ENCODE measurements around the gene TIGD1.

The TIGD1 gene

DNA sequence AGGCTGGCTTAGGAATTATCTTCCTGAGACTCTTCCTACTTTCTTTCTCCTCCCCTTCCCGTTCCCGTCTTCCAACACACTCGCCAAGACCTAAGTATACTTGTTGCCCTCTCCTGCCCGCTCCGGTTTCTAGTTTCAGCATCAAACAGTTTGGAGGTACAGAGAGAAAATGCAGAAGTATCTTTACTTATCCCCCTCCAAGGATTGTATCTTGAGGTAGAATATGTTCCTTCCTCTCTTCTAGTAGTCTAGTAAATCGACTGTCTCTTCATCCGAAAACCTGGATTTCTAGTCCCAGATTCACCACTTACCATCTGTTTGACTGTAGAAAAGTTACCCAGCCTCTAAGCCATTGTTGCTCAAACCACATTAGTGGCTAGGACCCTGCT, 887 bp upstream of the TIGD1 start:
- no peak for DNase-seq (ENCODE audit: low read depth)
- H3K4me3 ChIP-seq (ENCODE audit: low read depth, low read length), result peak overlapping the region; percentile 92
- TF ChIP-seq, protein P1, sequence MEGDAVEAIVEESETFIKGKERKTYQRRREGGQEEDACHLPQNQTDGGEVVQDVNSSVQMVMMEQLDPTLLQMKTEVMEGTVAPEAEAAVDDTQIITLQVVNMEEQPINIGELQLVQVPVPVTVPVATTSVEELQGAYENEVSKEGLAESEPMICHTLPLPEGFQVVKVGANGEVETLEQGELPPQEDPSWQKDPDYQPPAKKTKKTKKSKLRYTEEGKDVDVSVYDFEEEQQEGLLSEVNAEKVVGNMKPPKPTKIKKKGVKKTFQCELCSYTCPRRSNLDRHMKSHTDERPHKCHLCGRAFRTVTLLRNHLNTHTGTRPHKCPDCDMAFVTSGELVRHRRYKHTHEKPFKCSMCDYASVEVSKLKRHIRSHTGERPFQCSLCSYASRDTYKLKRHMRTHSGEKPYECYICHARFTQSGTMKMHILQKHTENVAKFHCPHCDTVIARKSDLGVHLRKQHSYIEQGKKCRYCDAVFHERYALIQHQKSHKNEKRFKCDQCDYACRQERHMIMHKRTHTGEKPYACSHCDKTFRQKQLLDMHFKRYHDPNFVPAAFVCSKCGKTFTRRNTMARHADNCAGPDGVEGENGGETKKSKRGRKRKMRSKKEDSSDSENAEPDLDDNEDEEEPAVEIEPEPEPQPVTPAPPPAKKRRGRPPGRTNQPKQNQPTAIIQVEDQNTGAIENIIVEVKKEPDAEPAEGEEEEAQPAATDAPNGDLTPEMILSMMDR (conservative IDR thresholded peaks at IDR 0.05; ENCODE audit: low read depth, low read length), result no peak

DNA sequence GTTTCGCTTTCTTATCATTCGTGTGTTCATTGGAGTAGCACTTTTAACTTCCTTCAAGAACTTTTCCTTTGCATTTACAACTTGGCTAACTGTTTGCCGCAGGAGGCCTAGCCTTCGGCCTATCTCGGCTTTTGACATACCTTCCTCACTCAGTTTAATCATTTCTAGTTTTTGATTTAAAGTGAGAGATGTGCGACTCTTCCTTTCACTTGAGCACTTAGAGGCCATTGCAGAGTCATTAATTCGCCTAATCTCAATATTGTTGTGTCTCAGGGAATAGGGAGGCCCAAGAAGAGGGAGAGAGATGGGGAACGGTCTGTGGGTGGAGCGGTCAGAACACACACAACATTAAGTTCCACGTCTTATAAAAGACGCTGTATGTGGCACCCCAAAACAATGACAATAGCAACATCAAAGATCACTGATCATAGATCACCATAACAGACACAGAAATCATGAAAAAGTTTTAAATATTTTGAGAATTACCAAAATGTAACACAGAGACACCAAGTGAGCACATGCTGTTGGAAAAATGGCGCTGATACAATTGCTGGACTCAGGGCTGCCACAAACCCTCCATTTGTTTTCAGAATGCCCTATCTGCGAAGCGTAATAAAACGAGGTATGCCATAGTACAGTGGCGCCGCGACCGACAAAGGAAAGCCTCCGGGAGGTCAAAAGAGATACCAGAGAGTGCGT, 553 bp downstream of the TIGD1 start:
- peak overlapping the region; percentile 92 for H3K4me3 ChIP-seq (ENCODE audit: low read depth, low read length)
- TF ChIP-seq, protein P1 (conservative IDR thresholded peaks at IDR 0.05; ENCODE audit: low read depth, low read length), result no peak
- DNase-seq (ENCODE audit: low read depth), result peak; percentile 15

- no peak for DNase-seq (ENCODE audit: low read depth)
- TF ChIP-seq, protein P1 (conservative IDR thresholded peaks at IDR 0.05; ENCODE audit: low read depth, low read length), result no peak
- no peak overlapping the region for H3K4me3 ChIP-seq (ENCODE audit: low read depth, low read length)
Measured at GRCh38 chr2:232547991-232548390, 2.4 kb downstream of the TIGD1 start.

DNA sequence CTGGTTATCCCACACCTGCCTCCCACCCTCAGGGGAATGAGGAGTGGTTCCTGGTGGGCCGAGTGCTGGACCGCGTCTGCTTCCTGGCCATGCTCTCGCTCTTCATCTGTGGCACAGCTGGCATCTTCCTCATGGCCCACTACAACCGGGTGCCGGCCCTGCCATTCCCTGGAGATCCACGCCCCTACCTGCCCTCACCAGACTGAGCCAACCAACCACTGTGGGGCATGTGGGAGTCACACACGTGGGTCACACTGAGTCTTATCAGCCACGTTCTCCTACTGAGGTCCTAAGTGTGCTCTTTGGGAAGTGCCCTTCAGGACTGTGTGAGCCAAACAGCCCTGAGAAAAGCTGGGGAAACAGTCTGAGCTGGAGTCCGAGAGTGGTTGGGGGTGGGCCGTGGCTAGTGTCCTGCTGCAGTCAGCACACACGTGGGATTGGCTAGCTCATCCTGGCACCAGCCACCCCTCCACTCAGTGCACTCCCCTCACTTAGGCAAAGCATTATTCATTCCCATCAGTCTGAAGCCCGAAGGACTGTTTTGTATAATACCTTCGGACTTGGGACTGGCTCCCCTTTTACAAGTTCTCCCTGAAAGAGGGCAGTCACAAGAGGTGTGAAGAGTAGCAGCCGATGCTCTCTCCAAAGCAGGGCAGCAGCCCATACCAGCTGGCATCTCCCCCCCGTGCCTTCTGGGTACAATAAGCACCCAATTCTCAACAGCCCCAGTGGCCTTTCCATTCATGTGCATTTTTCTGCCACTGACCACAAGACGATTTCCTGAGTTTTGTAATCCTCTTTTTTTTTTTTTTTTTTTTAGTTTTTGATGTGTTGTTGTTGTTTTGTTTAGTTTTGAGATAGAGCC, 4.6 kb downstream of the TIGD1 start:
- TF ChIP-seq, protein P1 (conservative IDR thresholded peaks at IDR 0.05; ENCODE audit: low read depth, low read length), result no peak
- H3K4me3 ChIP-seq (ENCODE audit: low read depth, low read length), result no peak overlapping the region
- DNase-seq (ENCODE audit: low read depth), result no peak

DNA sequence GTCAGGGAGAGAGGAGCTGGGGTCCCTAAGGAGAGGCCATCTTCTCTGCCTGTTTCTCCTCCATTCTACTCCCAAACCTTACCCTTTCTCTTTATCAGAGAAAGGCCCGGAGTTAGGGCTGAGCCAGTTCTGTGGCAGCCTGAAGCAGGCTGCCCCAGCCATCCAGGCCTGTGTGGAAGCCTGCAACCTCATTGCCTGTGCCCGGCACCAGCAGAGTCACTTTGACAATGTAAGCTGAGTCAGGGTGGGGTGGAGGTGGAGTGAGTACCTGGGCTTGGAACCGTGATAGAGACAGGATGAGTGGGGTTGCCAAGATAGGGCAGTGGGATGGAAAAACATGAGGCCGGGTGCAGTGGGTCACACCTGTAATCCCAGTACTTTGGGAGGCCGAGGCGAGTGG, 5.7 kb downstream of the TIGD1 start:
- H3K4me3 ChIP-seq (ENCODE audit: low read depth, low read length), result no peak overlapping the region
- TF ChIP-seq, protein P1 (conservative IDR thresholded peaks at IDR 0.05; ENCODE audit: low read depth, low read length), result no peak

GRCh38 chr2:232543928-232544631, 6.3 kb downstream of the TIGD1 start:
- DNase-seq (ENCODE audit: low read depth), result no peak
- no peak overlapping the region for H3K4me3 ChIP-seq (ENCODE audit: low read depth, low read length)
- TF ChIP-seq, protein P1 (conservative IDR thresholded peaks at IDR 0.05; ENCODE audit: low read depth, low read length), result no peak

More for the DNA sequence above, 5.7 kb downstream of the TIGD1 start:
- DNase-seq (ENCODE audit: low read depth), result no peak
